Testis (tissue), 3 donors: ENCODE measurements around the gene TENM4. TPM values are rescaled to one million over a fixed set of nuclear protein-coding genes. Genes with fewer than 3 reads are reported as not detected.

Experiments used
- DNase-seq: peaks from one replicate; pipeline ENCODE4 v3.0.0-alpha.2; 2019
- H3K27ac ChIP-seq, 2 donors: fragments of 200-600 bp; sonication (generic); one replicate each; pipeline ENCODE4 v1.5.1; 2019
- H3K27me3 ChIP-seq: fragments of 200-600 bp; sonication (generic); one replicate; pipeline ENCODE4 v1.5.1; 2019
- H3K36me3 ChIP-seq: fragments of 200-600 bp; sonication (generic); one replicate; pipeline ENCODE4 v1.5.1; 2017; ENCODE audit warnings: low read depth; ENCODE audit errors: missing control alignments
- H3K4me1 ChIP-seq: fragments of 200-600 bp; sonication (generic); one replicate; pipeline ENCODE4 v1.5.1; 2019
- H3K4me3 ChIP-seq, 2 donors: fragments of 200-600 bp; sonication (generic); one replicate each; pipeline ENCODE4 v1.5.1; 2017 to 2019
- H3K9me3 ChIP-seq: fragments of 200-600 bp; sonication (generic); one replicate; pipeline ENCODE4 v1.5.1; 2017
- CTCF ChIP-seq, 3 experiments: fragments of 450-650 bp in 2 of 3; fragments of 200-600 bp in 1 of 3; sonication (generic) in 1 of 3; IDR thresholded peaks; one replicate each; pipeline ENCODE4 v1.5.1; 2016 to 2019; ENCODE audit warnings: antibody characterized with exemption in 3 of 3, mild to moderate bottlenecking in 2 of 3, moderate library complexity in 1 of 3
- POLR2A ChIP-seq: fragments of 450-650 bp; IDR thresholded peaks from one replicate; pipeline ENCODE4 v1.6.1; 2017; ENCODE audit warnings: antibody characterized with exemption, mild to moderate bottlenecking, moderate library complexity
- WGBS, 2 donors: methylation state at CpG; one replicate each; pipeline ENCODE4 v1.1.5; 2018; 5-methylcytosine and 5-hydroxymethylcytosine counted together
- intact Hi-C: fragments of 100-400 bp; cut with DNase I; formaldehyde crosslinking; loops from one replicate; pipeline ENCODE4 v1.15.1; 2023; ENCODE audit warnings: low total_unique reads
- polyA plus RNA-seq: library from polyadenylated mRNA; stranded (reverse); fragments of 350-450 nt; fragmentation: Illumina TruSeq; extraction: RNeasy Lipid Tissue Mini Kit (QIAGEN cat#74804); gene quantifications from one replicate; pipeline ENCODE4 v1.2.3, GENCODE V29; 2014; ENCODE audit warnings: low read depth, low replicate concordance; ENCODE audit not compliant: insufficient read depth
- total RNA-seq, 2 donors: library from RNA; depleted of rRNA; stranded (reverse); fragments of >200 nt; gene quantifications; one replicate each; pipeline ENCODE4 v1.2.3, GENCODE V29; 2016

The TENM4 gene
- total and polyA plus RNA-seq, 3 donors from 2014 or later, result 10.6 to 17.9 (median 11.4) TPM

- H3K4me3 ChIP-seq, result no peak overlapping the region
- no peaks in the 10 kb centered on the region for H3K36me3 ChIP-seq
- no peak for TF ChIP-seq CTCF (IDR thresholded peaks at IDR 0.05)
- no peak for TF ChIP-seq POLR2A
- H3K9me3 ChIP-seq, result no peaks in the 10 kb centered on the region
- DNase-seq, result no peak
- H3K27me3 ChIP-seq, result no peaks in the 10 kb centered on the region
- intact Hi-C loops, result no loop called here
- H3K27ac ChIP-seq, result no peak overlapping the region
- WGBS, 2 donors, result 79 to 82% methylated on average over 9 of the region's 9 CpGs
- peaks cover 5% of the 10 kb centered on the region for H3K4me1 ChIP-seq
Observed at GRCh38 chr11:78990261-78990660, 450.6 kb downstream of the TENM4 start.

GRCh38 chr11:78987748-78988147, 453.1 kb downstream of the TENM4 start:
- Histone ChIP-seq H3K27me3 (no peaks in the 10 kb centered on the region), H3K9me3 (no peaks in the 10 kb centered on the region), H3K36me3 (no peaks in the 10 kb centered on the region), H3K27ac (no peak overlapping the region), H3K4me3 (no peak overlapping the region), H3K4me1 (peaks cover 5% of the 10 kb centered on the region)
- intact Hi-C loops, result no loop called here
- 97 to 99% methylated on average over 4 of the region's 4 CpGs for WGBS, 2 donors
- DNase-seq, result no peak
- TF ChIP-seq CTCF (IDR thresholded peaks at IDR 0.05) (no peak), POLR2A (no peak)

- H3K27me3 ChIP-seq, result no peaks in the 10 kb centered on the region
- H3K4me1 ChIP-seq, result peaks cover 5% of the 10 kb centered on the region
- no peaks in the 10 kb centered on the region for H3K36me3 ChIP-seq
- intact Hi-C loops, result no loop called here
- TF ChIP-seq POLR2A, result no peak
- no peak for TF ChIP-seq CTCF (IDR thresholded peaks at IDR 0.05)
- DNase-seq, result no peak
- H3K27ac ChIP-seq, result no peak overlapping the region
- no peak overlapping the region for H3K4me3 ChIP-seq
- 93 to 94% methylated on average over 8 of the region's 8 CpGs for WGBS, 2 donors
- no peaks in the 10 kb centered on the region for H3K9me3 ChIP-seq
Observed at GRCh38 chr11:78986305-78986704, 454.5 kb downstream of the TENM4 start.

- no peaks in the 10 kb centered on the region for H3K9me3 ChIP-seq
Observed at GRCh38 chr11:78985663-78986062, 455.2 kb downstream of the TENM4 start.

More at GRCh38 chr11:78985663-78986062, 455.2 kb downstream of the TENM4 start:
- H3K36me3 ChIP-seq, result no peaks in the 10 kb centered on the region
- no peak overlapping the region for H3K4me3 ChIP-seq
- intact Hi-C loops, result no loop called here
- TF ChIP-seq CTCF (IDR thresholded peaks at IDR 0.05), result no peak
- no peak for TF ChIP-seq POLR2A
- H3K4me1 ChIP-seq, result peaks cover 5% of the 10 kb centered on the region
- no peaks in the 10 kb centered on the region for H3K27me3 ChIP-seq
- WGBS, 2 donors, result 58 to 68% methylated on average over 3 of the region's 3 CpGs
- H3K27ac ChIP-seq, result no peak overlapping the region
- no peak for DNase-seq
